Esophagus squamous epithelium (tissue), 5 donors: ENCODE data around the gene PRMT5. TPM values are rescaled to one million over a fixed set of nuclear protein-coding genes. Genes with fewer than 3 reads are reported as not detected.
A peak's percentile ranks its signal among the peaks of the same experiment; 100 is the strongest.

Source experiments
- DNase-seq: peaks from one replicate; lab custom pipeline; 2025; lab: John Stamatoyannopoulos, UW
- H3K27ac ChIP-seq, 4 donors: fragments of 200-600 bp; sonication (generic); one replicate each; pipeline ENCODE4 v1.5.1; 2016 to 2019; ENCODE audit warnings: mild to moderate bottlenecking in 1 of 4
- H3K27me3 ChIP-seq, 4 donors: fragments of 200-600 bp; sonication (generic); 1 replicate in 3 of 4; 2 replicates in 1 of 4; pipeline versions ENCODE4 v1.5.1 to v1.6.0; 2017 to 2021; ENCODE audit warnings: antibody characterized with exemption in 1 of 4
- H3K36me3 ChIP-seq, 3 donors: fragments of 200-600 bp; sonication (generic); one replicate each; pipeline ENCODE4 v1.5.1; 2016 to 2019
- H3K4me1 ChIP-seq, 3 donors: fragments of 200-600 bp; sonication (generic); one replicate each; pipeline ENCODE4 v1.5.1; 2017 to 2019
- H3K4me3 ChIP-seq, 4 donors: fragments of 200-600 bp; sonication (generic); 1 replicate in 3 of 4; 2 replicates in 1 of 4; pipeline ENCODE4 v1.5.1; 2016 to 2019; ENCODE audit warnings: mild to moderate bottlenecking in 2 of 4, moderate library complexity in 1 of 4
- H3K9me3 ChIP-seq, 3 donors: fragments of 200-600 bp; sonication (generic); one replicate each; pipeline ENCODE4 v1.5.1; 2016 to 2019
- CTCF ChIP-seq, 6 experiments: fragments of 450-650 bp in 4 of 6; fragments of 200-600 bp in 2 of 6; sonication (generic) in 2 of 6; IDR thresholded peaks; one replicate each; pipeline ENCODE4 v1.5.1; 2016 to 2019; ENCODE audit warnings: antibody characterized with exemption in 6 of 6, mild to moderate bottlenecking in 4 of 6, moderate library complexity in 4 of 6
- POLR2A ChIP-seq, 4 donors: fragments of 450-650 bp; IDR thresholded peaks; one replicate each; pipeline ENCODE4 v1.6.1; 2017; ENCODE audit warnings: antibody characterized with exemption in 4 of 4, mild to moderate bottlenecking in 4 of 4, moderate library complexity in 3 of 4
- WGBS, 2 donors: methylation state at CpG; one replicate each; pipeline ENCODE4 v1.1.5; 2018; 5-methylcytosine and 5-hydroxymethylcytosine counted together
- intact Hi-C: fragments of 100-400 bp; cut with DNase I; formaldehyde crosslinking; loops from one replicate; pipeline ENCODE4 v1.15.0; 2022
- total RNA-seq, 4 donors: library from RNA; depleted of rRNA; stranded (reverse); fragments of >200 nt; gene quantifications; one replicate each; pipeline ENCODE4 v1.1.0, GENCODE V29; 2016
- donor health status: DM: yes; HTN: yes; CAD: no.

Gene PRMT5
- 10 to 100 TPM; 36.5 to 75.0 (median 66.1) TPM for total RNA-seq

DNA sequence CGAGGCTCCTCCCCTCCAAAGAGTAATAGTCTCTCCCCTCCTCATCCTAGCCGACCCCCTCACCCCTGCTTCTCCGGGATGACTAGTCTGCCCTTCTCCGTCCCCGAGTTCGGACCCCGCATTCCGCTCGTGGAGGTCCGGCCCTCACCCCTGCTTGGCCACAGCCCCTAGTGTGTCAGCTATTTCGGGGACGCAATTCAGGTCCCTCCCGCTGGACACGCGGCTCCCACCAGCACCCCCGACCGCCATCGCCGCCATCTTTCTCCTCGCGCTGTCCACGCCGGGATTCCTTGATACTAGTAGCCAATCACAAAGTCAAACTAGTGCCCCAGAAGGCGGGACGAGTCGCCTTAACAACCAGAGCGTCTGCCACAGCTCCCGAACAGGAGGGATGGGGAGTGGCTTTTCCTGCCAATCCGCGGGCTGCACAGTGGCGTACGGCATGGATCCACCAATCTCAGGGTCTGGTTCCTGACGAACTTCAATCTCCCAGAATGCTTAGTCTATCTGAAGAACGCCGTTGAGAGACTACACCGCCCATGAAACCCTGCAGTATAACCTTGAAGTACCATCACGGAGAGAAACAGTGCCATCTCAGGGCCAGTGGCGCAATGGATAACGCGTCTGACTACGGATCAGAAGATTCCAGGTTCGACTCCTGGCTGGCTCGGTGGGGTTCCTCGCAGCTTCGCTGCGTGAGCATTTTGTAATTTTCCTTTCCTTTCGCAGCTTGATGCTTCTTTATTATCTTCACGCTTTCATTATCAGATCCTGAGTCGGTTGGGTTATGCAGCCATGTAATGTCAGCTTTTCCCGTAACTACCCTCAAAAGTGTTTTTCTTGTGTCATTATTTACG, at the start of gene PRMT5:
TSS of gene PRMT5 (minus strand) at position 273 of the 857 bp plus-strand sequence. CDS start at position 258, 15 bp downstream.
- Histone ChIP-seq H3K9me3 (no peaks in the 10 kb centered on the region), H3K4me1 (peaks cover 20 to 51% (median 22%) of the 10 kb centered on the region in 3 donors), H3K27me3 (no peaks in the 10 kb centered on the region), H3K27ac (peak within 1 kb of the TSS; percentile 95 to 97 (median 96)), H3K36me3 (peaks cover 9 to 31% (median 20%) of the 10 kb centered on the region in 3 donors), H3K4me3 (peak within 1 kb of the TSS; percentile 88 to 97 (median 92))
- WGBS, 2 donors, result 0% methylated on average over 23 to 31 of the region's 51 CpGs
- peak; percentile 92 for DNase-seq
- TF ChIP-seq POLR2A (IDR thresholded peaks at IDR 0.05) (peak in 3 of 4 donors; percentile 68 to 86 (median 68)), CTCF (IDR thresholded peaks at IDR 0.05) (peak in 3 of 6 experiments; percentile 5 to 19 (median 6))
- intact Hi-C loops, result no loop called here

GRCh38 chr14:22978487-22978837, 49.3 kb upstream of the PRMT5 start:
- TF ChIP-seq POLR2A (IDR thresholded peaks at IDR 0.05) (no peak), CTCF (IDR thresholded peaks at IDR 0.05) (no peak)
- Histone ChIP-seq H3K27me3 (peaks cover 0 to 18% (median 0%) of the 10 kb centered on the region in 4 donors), H3K27ac (peak overlapping the region; percentile 90 to 95 (median 94)), H3K9me3 (no peaks in the 10 kb centered on the region), H3K4me3 (peak overlapping the region in 2 of 4 donors; percentile 83 to 90), H3K4me1 (peaks cover 23 to 97% (median 27%) of the 10 kb centered on the region in 3 donors), H3K36me3 (peaks cover 0 to 30% (median 6%) of the 10 kb centered on the region in 3 donors)
- WGBS, 2 donors, result 12 to 30% methylated on average over 3 of the region's 3 CpGs
- intact Hi-C loops, result loop anchor here (5.0 kb wide), 1 partner anchor 46 kb away; no protein-coding TSS in a partner anchor
- DNase-seq, result no peak

DNA sequence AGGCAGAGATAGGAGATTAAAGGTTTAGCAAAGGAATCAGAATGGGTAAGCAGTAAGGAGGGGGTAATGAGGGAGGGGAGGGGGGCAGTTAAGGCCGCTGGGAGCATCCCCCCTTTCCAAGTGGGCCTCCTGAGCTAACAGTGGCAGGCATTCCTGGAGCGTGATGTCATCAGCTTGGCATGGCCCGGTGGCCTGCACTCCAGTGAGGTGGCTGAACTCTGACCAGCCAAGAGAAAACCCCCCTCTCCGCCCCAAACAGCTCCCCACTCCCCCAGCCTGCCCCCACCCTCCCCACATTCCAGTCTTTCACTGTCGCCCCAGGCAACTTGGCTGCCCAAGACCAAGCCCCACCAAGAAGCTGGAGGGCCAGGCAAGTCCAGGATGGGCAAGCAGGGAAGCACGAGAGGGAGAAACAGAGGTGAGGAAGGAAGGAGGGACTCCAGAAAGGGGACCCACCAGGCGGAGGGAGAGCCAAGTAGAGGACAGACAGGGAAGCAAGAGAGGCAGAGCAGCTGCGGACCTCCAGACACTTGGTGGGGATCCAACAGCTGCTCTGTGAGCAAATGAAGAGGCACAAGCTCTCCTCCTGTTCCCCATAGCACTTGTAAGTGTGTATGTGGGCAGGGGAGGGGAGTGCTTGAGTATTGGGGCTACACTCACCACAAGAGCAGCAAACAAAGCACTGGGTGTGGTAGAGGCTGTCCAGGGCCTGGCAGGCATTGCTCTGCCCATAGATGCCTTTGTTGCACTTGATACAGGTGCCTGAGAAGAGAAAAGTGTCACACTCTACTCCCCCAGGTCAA, 48.7 kb upstream of the PRMT5 start:
- Histone ChIP-seq H3K27me3 (peaks cover 0 to 18% (median 0%) of the 10 kb centered on the region in 4 donors), H3K4me1 (peaks cover 23 to 91% (median 27%) of the 10 kb centered on the region in 3 donors), H3K36me3 (peaks cover 0 to 35% (median 6%) of the 10 kb centered on the region in 3 donors), H3K27ac (peak overlapping the region; percentile 90 to 95 (median 94)), H3K9me3 (no peaks in the 10 kb centered on the region), H3K4me3 (peak overlapping the region in 2 of 4 donors; percentile 4 to 90)
- TF ChIP-seq CTCF (IDR thresholded peaks at IDR 0.05), result no peak
- no peak for TF ChIP-seq POLR2A (IDR thresholded peaks at IDR 0.05)
- WGBS, 2 donors, result 14 to 29% methylated on average over 6 of the region's 8 CpGs
- no peak for DNase-seq
- intact Hi-C loops, result loop anchor here (5.0 kb wide), 1 partner anchor 46 kb away; no protein-coding TSS in a partner anchor

GRCh38 chr14:22977434-22977683, 48.2 kb upstream of the PRMT5 start:
- no peak overlapping the region for H3K4me3 ChIP-seq
- H3K27ac ChIP-seq, result peak overlapping the region; percentile 90 to 95 (median 94)
- peaks cover 0 to 18% (median 0%) of the 10 kb centered on the region in 4 donors for H3K27me3 ChIP-seq
- intact Hi-C loops, result loop anchor here (5.0 kb wide), 1 partner anchor 45 kb away; no protein-coding TSS in a partner anchor
- peaks cover 23 to 88% (median 27%) of the 10 kb centered on the region in 3 donors for H3K4me1 ChIP-seq
- TF ChIP-seq CTCF (IDR thresholded peaks at IDR 0.05) (no peak), POLR2A (IDR thresholded peaks at IDR 0.05) (no peak)
- no peaks in the 10 kb centered on the region for H3K9me3 ChIP-seq
- H3K36me3 ChIP-seq, result peaks cover 0 to 40% (median 6%) of the 10 kb centered on the region in 3 donors
- DNase-seq, result no peak
